Measurements from ENCODE around the gene ABHD12.

ABHD12 gene

DNA sequence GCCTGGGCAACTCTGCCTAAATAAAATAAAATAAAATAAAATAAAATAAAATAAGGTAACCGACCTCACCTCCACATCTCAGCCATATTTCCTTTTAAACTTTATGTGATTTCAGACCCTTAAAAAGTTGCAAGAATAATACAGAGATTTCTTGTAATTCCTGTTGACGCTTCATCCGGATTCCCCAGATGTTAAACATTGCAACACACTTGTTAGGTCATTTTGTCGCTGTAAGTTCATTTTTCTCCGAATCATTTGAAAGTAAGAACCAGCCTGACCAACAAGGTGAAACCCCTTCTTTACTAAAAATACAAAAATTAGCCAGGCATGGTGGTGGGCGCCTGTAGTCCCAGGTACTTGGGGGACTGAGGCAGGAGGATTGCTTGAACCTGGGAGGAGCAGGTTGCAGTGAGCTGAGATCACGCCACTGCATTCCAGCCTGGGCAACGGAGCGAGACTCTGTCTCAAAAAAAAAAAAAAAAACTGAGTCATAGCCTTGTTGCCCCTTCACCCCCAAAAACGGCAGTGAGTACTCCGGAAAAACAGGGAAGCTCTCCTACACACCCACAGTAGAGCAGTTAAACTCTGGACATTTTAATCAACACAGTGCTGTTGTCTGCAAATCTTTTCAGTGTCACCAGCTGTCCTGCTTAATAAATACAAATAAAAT, 136.9 kb downstream of the ABHD12 start:
- DNase-seq = no peak

DNA sequence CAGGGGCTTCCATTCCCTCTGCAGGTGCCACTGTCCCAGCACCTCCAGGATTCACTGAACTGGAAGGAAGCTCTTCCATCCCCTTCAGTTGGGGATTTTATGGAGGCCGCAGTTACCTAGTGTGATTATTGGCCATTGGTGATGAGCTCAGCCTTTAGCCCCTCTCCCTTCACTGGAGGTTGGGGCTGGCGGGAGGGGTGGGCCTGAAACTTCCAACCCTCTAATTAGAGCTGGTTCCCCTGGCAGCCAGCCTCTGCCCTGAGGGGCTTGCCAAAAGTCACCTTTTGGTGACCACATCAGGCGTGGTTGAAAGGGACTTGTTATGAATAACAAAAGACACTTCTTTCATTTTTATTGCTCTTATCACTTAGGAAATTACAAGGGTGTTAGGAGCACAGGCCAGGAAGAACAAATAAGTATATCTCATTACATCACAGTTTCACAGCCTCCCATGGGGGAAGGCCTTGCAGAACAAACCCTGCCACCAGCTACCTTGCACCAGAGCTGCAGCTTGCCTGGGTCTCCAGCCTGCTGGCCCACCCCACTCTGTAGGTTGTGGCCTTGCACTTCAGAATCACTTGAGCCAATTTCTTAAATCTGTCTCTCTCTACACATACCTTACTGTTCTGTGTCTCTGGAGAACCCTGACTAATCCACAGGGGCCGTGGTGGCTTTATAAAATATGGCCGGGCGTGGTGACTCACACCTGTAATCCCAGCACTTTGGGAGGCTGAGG, 137.8 kb downstream of the ABHD12 start:
- no peak for DNase-seq

DNA sequence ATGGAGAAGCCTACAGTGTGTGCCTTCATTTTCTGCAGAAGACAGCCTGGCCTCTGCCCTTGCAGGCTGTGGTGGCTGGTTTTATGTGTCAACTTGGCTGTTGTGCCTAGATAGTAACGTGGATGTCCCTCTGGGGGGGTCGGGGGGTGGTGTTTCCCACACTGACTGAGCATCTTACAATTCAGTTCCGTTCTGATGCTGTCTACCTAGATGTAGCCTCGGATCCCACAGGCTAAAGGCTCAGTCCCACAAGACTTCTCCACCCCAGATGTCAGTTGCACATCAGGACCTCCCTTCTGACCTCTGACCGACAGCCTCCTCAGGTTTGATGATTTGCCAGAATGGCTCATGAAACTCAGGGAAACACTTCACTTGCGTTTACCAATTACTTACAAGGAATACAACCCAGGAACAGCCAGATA, 138.4 kb downstream of the ABHD12 start:
- DNase-seq = no peak

DNA sequence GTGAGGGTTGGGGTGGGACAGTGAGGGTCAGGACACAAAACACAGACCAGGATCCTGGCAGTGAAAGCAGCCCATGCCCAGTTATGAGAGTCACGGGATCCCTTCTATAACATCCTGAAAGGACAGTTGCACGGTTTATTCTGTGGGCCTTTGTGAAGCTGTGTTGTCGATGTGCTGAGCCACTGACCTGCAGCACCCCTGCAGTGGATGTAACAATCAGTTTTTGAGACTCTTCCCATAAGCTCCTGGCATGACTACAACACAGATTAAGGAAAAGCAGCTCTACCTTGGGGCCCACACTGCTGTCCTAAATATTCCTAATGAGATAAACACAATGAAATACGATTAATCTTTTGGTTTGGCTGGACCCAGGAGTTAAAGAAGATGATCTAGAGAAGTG, 139.1 kb downstream of the ABHD12 start:
- DNase-seq = no peak

DNA sequence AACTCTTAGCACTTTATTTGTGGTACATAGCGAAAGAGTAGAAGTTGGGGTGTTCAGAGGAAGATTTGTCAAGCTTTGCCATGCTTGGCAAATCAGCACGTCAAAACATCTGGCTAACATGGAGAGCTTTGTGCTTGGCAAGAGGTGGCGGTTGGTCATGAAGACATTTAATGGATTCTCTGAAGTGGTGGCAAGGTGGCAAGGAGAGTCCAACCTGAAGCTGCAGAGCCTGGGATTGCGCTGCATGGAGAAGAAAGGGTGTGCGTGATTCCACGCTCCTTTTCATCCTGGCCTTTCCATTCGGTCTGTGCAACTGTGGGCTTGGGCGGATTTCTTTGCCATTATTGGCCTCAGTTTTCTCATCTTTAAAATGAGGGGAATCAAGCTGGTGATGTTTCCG, 139.6 kb downstream of the ABHD12 start:
- no peak for DNase-seq

DNA sequence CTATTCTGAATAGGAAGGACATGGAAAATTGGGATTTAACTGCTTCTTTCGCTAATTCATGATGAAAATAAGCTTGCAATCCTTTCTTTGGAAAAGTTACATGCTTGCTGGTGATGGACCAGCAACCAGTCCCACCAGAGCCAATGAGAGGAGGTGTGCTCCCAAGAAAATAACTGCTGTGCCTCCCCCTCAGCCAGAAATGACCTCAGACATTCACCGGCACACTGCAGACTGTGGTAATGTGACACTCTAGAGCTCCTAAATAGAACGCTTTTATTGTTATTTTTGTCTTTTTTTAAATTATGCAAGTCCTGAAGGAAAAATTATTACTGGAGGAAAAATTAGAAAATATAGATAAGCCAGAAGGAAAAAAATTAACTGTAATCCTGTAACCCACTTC, 140.1 kb downstream of the ABHD12 start:
- DNase-seq = peak; percentile 47

Measured in 8988T (cell line).